ENCODE data around the gene SLC35F6. TPM values are rescaled to one million over a fixed set of nuclear protein-coding genes. Genes with fewer than 3 reads are reported as not detected.

The SLC35F6 gene
- total RNA-seq, 6 experiments from 2014 or later = 14.2 to 73.9 (median 27.2) TPM

DNA sequence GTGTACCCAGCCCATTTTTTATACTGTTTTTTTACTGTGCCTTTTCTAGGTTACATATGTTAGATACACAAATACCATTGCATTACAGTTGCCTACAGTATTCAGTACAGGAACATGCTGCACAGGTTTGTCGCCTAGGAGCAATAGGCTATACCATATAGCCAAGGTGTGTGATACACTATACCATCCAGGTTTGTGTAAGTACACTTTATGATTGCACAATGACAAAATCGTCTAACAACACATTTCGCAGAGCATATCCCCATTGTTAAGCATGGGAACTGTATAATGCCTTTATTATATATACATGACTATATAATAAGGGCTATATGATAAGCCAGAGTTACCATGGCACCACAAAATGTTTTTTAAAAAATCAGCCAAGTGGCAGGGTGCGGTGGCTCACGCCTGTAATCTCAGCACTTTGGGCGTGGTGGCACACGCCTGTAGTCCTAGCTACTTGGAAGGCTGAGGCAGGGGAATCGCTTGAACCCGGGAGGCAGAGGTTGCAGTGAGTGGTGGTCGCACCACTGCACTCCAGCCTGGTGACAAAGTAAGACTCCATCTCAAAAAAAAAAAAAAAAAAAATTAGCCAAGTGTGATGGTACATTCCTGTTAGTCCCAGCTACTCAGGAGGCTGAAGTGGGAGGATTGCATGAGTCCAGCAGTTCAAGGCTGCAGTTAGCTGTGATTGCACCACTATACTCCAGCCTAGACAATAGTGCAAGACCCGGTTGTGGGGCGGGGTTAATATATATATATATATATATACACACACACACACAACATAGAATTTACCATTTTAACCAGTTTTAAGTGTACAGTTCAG lies 19.0 kb downstream of the SLC35F6 start:
- WGBS (ENCODE audit: insufficient coverage, low coverage, low lambda C conversion rate, missing lambda C conversion rate) = 83% methylated on average over 11 of the region's 12 CpGs
- no peaks in the 10 kb centered on the region for H3K27me3 ChIP-seq
- intact Hi-C loops (cut with DNase I) = no loop called here
- DNase-seq (no peak), ATAC-seq (no peak)
- no peak overlapping the region for H3K27ac ChIP-seq
- no peaks in the 10 kb centered on the region for H3K9me3 ChIP-seq
- TF ChIP-seq, protein P1, sequence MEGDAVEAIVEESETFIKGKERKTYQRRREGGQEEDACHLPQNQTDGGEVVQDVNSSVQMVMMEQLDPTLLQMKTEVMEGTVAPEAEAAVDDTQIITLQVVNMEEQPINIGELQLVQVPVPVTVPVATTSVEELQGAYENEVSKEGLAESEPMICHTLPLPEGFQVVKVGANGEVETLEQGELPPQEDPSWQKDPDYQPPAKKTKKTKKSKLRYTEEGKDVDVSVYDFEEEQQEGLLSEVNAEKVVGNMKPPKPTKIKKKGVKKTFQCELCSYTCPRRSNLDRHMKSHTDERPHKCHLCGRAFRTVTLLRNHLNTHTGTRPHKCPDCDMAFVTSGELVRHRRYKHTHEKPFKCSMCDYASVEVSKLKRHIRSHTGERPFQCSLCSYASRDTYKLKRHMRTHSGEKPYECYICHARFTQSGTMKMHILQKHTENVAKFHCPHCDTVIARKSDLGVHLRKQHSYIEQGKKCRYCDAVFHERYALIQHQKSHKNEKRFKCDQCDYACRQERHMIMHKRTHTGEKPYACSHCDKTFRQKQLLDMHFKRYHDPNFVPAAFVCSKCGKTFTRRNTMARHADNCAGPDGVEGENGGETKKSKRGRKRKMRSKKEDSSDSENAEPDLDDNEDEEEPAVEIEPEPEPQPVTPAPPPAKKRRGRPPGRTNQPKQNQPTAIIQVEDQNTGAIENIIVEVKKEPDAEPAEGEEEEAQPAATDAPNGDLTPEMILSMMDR (IDR thresholded peaks at IDR 0.05) = no peak
- TF ChIP-seq POLR2A (IDR thresholded peaks at IDR 0.05) = no peak
- peaks cover 0 to 26% (median 12%) of the 10 kb centered on the region in 4 donors for H3K36me3 ChIP-seq
- peaks cover 0 to 4% (median 0%) of the 10 kb centered on the region in 4 donors for H3K4me1 ChIP-seq
- H3K4me3 ChIP-seq = no peak overlapping the region

GRCh38 chr2:26784570-26785234 lies 20.6 kb downstream of the SLC35F6 start:
- TF ChIP-seq, protein P1 (IDR thresholded peaks at IDR 0.05) = no peak
- TF ChIP-seq POLR2A (IDR thresholded peaks at IDR 0.05) = no peak
- Histone ChIP-seq H3K36me3 (peaks cover 0 to 10% (median 3%) of the 10 kb centered on the region in 4 donors), H3K4me3 (no peak overlapping the region), H3K4me1 (peaks cover 0 to 4% (median 0%) of the 10 kb centered on the region in 4 donors), H3K9me3 (no peaks in the 10 kb centered on the region), H3K27ac (no peak overlapping the region), H3K27me3 (no peaks in the 10 kb centered on the region)
- WGBS (ENCODE audit: insufficient coverage, low coverage, low lambda C conversion rate, missing lambda C conversion rate) = 89% methylated on average over 8 of the region's 19 CpGs
- intact Hi-C loops (cut with DNase I) = no loop called here
- DNase-seq = no peak
- ATAC-seq = no peak

- DNase-seq (peak; percentile 94 to 97 (median 97)), ATAC-seq (peak; percentile 99 to 100 (median 100))
- Histone ChIP-seq H3K27ac (peak within 1 kb of the TSS in 1 of 3 donors; percentile 6), H3K36me3 (peaks cover 0 to 1% (median 0%) of the 10 kb centered on the region in 4 donors), H3K9me3 (no peaks in the 10 kb centered on the region), H3K4me3 (peak within 1 kb of the TSS; percentile 59 to 70 (median 65)), H3K4me1 (peaks cover 0 to 4% (median 0%) of the 10 kb centered on the region in 4 donors), H3K27me3 (no peaks in the 10 kb centered on the region)
- intact Hi-C loops (cut with DNase I) = no loop called here
- WGBS (ENCODE audit: insufficient coverage, low coverage, low lambda C conversion rate, missing lambda C conversion rate) = 4% methylated on average over 46 of the region's 55 CpGs
- TF ChIP-seq, protein P1 (IDR thresholded peaks at IDR 0.05) = peak; percentile 28 to 60 (median 45)
- TF ChIP-seq POLR2A (IDR thresholded peaks at IDR 0.05) = no peak
Observed at GRCh38 chr2:26785431-26786206, 21.5 kb downstream of the SLC35F6 start, which contains the start of gene CENPA. Gene CENPA (plus strand): TSS chr2:26786056. CDS start chr2:26786197, 141 bp downstream.
